Astrocyte of the cerebellum (primary cell): Measurements from ENCODE around the gene TIGAR.

Source experiments
- DNase-seq: peaks from one replicate; pipeline ENCODE4 v3.0.0-alpha.2; 2011; ENCODE audit warnings: low read depth
- H3K4me3 ChIP-seq: 2 replicates; pipeline ENCODE4 v1.5.1; 2011; ENCODE audit warnings: mild to moderate bottlenecking, low read depth, low read length, moderate library complexity
- CTCF ChIP-seq: IDR thresholded peaks from 2 replicates; pipeline ENCODE4 v1.5.1; 2012; ENCODE audit warnings: low read length, low read depth, moderate library complexity, mild to moderate bottlenecking; ENCODE audit errors: missing control alignments
- in situ Hi-C: cut with HindIII; loops from 2 replicates; pipeline ENCODE4 v1.10.0; 2017; ENCODE audit warnings: low sequenced_read_pairs

The TIGAR gene

GRCh38 chr12:4278329-4279197 lies 42.5 kb upstream of the TIGAR start:
- in situ Hi-C loops = no loop called here
- DNase-seq = no peak
- no peak for TF ChIP-seq CTCF
- no peak overlapping the region for H3K4me3 ChIP-seq

- no peak overlapping the region for H3K4me3 ChIP-seq
- TF ChIP-seq CTCF = no peak
Observed at GRCh38 chr12:4279198-4279690, 41.8 kb upstream of the TIGAR start.

GRCh38 chr12:4280351-4281163 lies 40.5 kb upstream of the TIGAR start:
- no peak for TF ChIP-seq CTCF

More at GRCh38 chr12:4279198-4279690, 41.8 kb upstream of the TIGAR start:
- in situ Hi-C loops = no loop called here
- no peak for DNase-seq

GRCh38 chr12:4281173-4281654 lies 39.8 kb upstream of the TIGAR start:
- H3K4me3 ChIP-seq = no peak overlapping the region
- DNase-seq = no peak
- in situ Hi-C loops = no loop called here
- TF ChIP-seq CTCF = no peak

More at GRCh38 chr12:4280351-4281163, 40.5 kb upstream of the TIGAR start:
- no peak for DNase-seq
- in situ Hi-C loops = no loop called here
- no peak overlapping the region for H3K4me3 ChIP-seq

- no peak for DNase-seq
- TF ChIP-seq CTCF = no peak
- no peak overlapping the region for H3K4me3 ChIP-seq
- in situ Hi-C loops = no loop called here
Observed at GRCh38 chr12:4282103-4282891, 38.7 kb upstream of the TIGAR start.

GRCh38 chr12:4282892-4283511 lies 38.0 kb upstream of the TIGAR start:
- no peak for TF ChIP-seq CTCF
- in situ Hi-C loops = no loop called here
- H3K4me3 ChIP-seq = no peak overlapping the region
- no peak for DNase-seq
